Activated naive CD8-positive, alpha-beta T cell treated with anti-CD3 and anti-CD28 coated beads for 36 hours (primary cell): ENCODE data around the gene CHMP5. TPM values are rescaled to one million over a fixed set of nuclear protein-coding genes. Genes with fewer than 3 reads are reported as not detected.

Experiments used
- total RNA-seq, 2 experiments: library from RNA; stranded (reverse); gene quantifications; one replicate each; pipeline ENCODE4 v1.2.3, GENCODE V29; 2021

CHMP5 gene
- total RNA-seq, 2 experiments from 2014 or later = 73.9 to 75.4 TPM

Other genes with a start within 250 kb of the CHMP5 start
- gene DNAJA1, start 239.8 kb upstream of the CHMP5 start, total RNA-seq = 100 to 1,000 TPM; 222 to 223 TPM
- gene SMU1, start 188.4 kb upstream of the CHMP5 start, total RNA-seq = 10 to 100 TPM; 27.0 to 28.9 TPM
- 10 to 100 TPM; 33.5 to 35.0 TPM for gene B4GALT1, start 97.7 kb upstream of the CHMP5 start, total RNA-seq
- gene SPINK4, start 24.9 kb upstream of the CHMP5 start, total RNA-seq = not detected
- gene BAG1, start 341 bp upstream of the CHMP5 start, total RNA-seq = 10 to 100 TPM; 87.2 to 90.9 TPM
- 10 to 100 TPM; 38.9 to 40.8 TPM for gene NFX1, start 25.5 kb downstream of the CHMP5 start, total RNA-seq
- gene AQP7, start 137.5 kb downstream of the CHMP5 start, total RNA-seq = not detected
- 1 to 10 TPM; 2.3 to 2.9 TPM for gene AQP3, start 182.5 kb downstream of the CHMP5 start, total RNA-seq
- 10 to 100 TPM; 80.8 to 82.2 TPM for gene NOL6, start 208.9 kb downstream of the CHMP5 start, total RNA-seq